Measurements from ENCODE around the gene EVI2B.

The EVI2B gene

GRCh38 chr17:31327534-31328159, 13.8 kb upstream of the EVI2B start:
- Histone ChIP-seq H4K20me1 (ENCODE audit: insufficient read depth) (no peaks in the 10 kb centered on the region), H3K27me3 (ENCODE audit: insufficient read depth, low read depth) (no peaks in the 10 kb centered on the region), H2AFZ (ENCODE audit: low read depth) (no peak overlapping the region), H3K4me2 (no peak overlapping the region), H3K4me1 (ENCODE audit: low read depth, poor library complexity, severe bottlenecking) (peaks cover 4% of the 10 kb centered on the region), H3K79me2 (ENCODE audit: insufficient read depth, low read depth) (no peaks in the 10 kb centered on the region), H3K9ac (no peak overlapping the region), H3K27ac (no peak overlapping the region), H3K4me3 (IDR thresholded peaks at IDR 0.05; ENCODE audit: insufficient read depth, low read depth, low read length) (no peak overlapping the region), H3K36me3 (ENCODE audit: insufficient read depth) (no peaks in the 10 kb centered on the region)
- no peak for TF ChIP-seq CTCF (conservative IDR thresholded peaks at IDR 0.05; ENCODE audit: low read depth, low read length)

DNA sequence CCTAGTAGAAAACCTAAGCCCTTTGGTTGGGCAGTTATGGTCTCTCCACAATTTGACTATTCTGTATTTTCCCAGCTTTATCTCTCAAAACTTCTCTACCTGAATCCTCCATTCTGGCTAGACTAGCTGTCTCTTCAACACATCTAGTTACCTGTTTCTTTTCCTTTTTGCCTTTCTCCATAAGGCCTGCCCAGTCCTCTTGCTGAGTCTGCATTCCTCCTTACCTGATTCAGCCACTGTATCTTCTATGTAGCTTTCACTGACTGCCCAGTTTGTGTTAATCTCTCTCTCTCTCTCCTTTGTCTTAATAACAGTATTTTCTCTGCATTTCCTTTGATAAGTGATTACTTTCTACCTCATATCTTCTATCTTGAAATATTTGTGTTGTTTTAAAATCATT, 9.7 kb upstream of the EVI2B start:
- H3K79me2 ChIP-seq (ENCODE audit: insufficient read depth, low read depth), result no peaks in the 10 kb centered on the region
- peaks cover 4% of the 10 kb centered on the region for H3K4me1 ChIP-seq (ENCODE audit: low read depth, poor library complexity, severe bottlenecking)
- H3K4me3 ChIP-seq (IDR thresholded peaks at IDR 0.05; ENCODE audit: insufficient read depth, low read depth, low read length), result no peak overlapping the region
- H3K4me2 ChIP-seq, result no peak overlapping the region
- no peak overlapping the region for H3K27ac ChIP-seq
- H4K20me1 ChIP-seq (ENCODE audit: insufficient read depth), result no peaks in the 10 kb centered on the region
- H3K27me3 ChIP-seq (ENCODE audit: insufficient read depth, low read depth), result no peaks in the 10 kb centered on the region
- no peaks in the 10 kb centered on the region for H3K36me3 ChIP-seq (ENCODE audit: insufficient read depth)
- H3K9ac ChIP-seq, result no peak overlapping the region
- TF ChIP-seq CTCF (conservative IDR thresholded peaks at IDR 0.05; ENCODE audit: low read depth, low read length), result no peak
- H2AFZ ChIP-seq (ENCODE audit: low read depth), result no peak overlapping the region

DNA sequence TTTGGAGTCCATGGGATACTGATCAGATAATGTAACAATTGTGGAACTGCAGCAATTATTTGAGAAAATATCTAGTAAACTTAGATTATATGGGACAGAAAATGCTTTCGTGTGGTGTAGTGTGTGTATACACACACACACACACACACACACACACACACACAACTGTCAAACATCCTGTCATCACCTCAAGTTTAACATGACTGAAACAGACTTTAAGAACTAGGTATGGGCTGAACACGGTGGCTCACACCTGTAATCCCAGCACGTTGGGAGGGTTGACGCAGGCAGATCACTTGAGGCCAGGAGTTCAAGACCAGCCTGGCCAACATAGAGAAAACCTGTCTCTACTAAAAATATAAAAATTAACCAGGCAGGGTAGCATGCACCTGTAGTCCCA, 8.1 kb upstream of the EVI2B start:
- no peak overlapping the region for H3K4me3 ChIP-seq (IDR thresholded peaks at IDR 0.05; ENCODE audit: insufficient read depth, low read depth, low read length)
- H3K79me2 ChIP-seq (ENCODE audit: insufficient read depth, low read depth), result no peaks in the 10 kb centered on the region

DNA sequence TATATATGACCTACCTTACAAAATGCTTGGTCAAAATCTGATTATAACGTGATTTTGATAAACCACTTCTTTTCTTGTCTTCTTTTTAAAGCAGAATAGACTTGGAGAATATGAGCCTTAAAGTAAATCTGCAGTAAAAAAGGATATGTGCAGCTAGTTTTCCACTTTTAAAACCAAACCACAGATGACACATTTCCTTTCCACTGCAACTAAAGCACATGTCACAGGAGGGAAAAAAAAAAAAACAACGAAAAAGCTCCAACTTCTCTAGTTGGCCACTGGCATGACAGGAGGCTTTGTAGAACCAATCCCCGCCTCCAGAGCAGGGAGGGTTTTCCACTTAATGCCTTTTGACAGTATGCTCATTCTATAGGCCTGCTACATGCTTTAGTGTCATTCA, 7.6 kb upstream of the EVI2B start, which contains the start of gene EVI2A:
EVI2A (minus strand) TSS at position 142 of the 400 bp plus-strand sequence. CDS start 2,609 bp downstream, outside the sequence.
- H3K4me3 ChIP-seq (IDR thresholded peaks at IDR 0.05; ENCODE audit: insufficient read depth, low read depth, low read length), result no peak within 1 kb of the TSS
- H3K27me3 ChIP-seq (ENCODE audit: insufficient read depth, low read depth), result no peaks in the 10 kb centered on the region
- H3K36me3 ChIP-seq (ENCODE audit: insufficient read depth), result no peaks in the 10 kb centered on the region
- no peak for TF ChIP-seq CTCF (conservative IDR thresholded peaks at IDR 0.05; ENCODE audit: low read depth, low read length)
- H3K27ac ChIP-seq, result no peak within 1 kb of the TSS
- H3K79me2 ChIP-seq (ENCODE audit: insufficient read depth, low read depth), result no peaks in the 10 kb centered on the region
- no peak within 1 kb of the TSS for H3K9ac ChIP-seq
- H2AFZ ChIP-seq (ENCODE audit: low read depth), result no peak within 1 kb of the TSS
- H4K20me1 ChIP-seq (ENCODE audit: insufficient read depth), result no peaks in the 10 kb centered on the region
- H3K4me1 ChIP-seq (ENCODE audit: low read depth, poor library complexity, severe bottlenecking), result peaks cover 5% of the 10 kb centered on the region
- no peak within 1 kb of the TSS for H3K4me2 ChIP-seq

More for the DNA sequence above, 8.1 kb upstream of the EVI2B start:
- TF ChIP-seq CTCF (conservative IDR thresholded peaks at IDR 0.05; ENCODE audit: low read depth, low read length), result no peak
- Histone ChIP-seq H3K36me3 (ENCODE audit: insufficient read depth) (no peaks in the 10 kb centered on the region), H2AFZ (ENCODE audit: low read depth) (no peak overlapping the region), H4K20me1 (ENCODE audit: insufficient read depth) (no peaks in the 10 kb centered on the region), H3K4me2 (no peak overlapping the region), H3K27me3 (ENCODE audit: insufficient read depth, low read depth) (no peaks in the 10 kb centered on the region), H3K27ac (no peak overlapping the region), H3K4me1 (ENCODE audit: low read depth, poor library complexity, severe bottlenecking) (peaks cover 4% of the 10 kb centered on the region), H3K9ac (no peak overlapping the region)

Measured in KMS-11 (cell line).